ENCODE data around the gene P2RY13. TPM values are rescaled to one million over a fixed set of nuclear protein-coding genes. Genes with fewer than 3 reads are reported as not detected.

Gene P2RY13
- not detected for polyA plus RNA-seq (2013, experiment 1 of 2; ENCODE audit: insufficient read length)
- polyA plus RNA-seq (2013, experiment 2 of 2; ENCODE audit: insufficient read length), result not detected

DNA sequence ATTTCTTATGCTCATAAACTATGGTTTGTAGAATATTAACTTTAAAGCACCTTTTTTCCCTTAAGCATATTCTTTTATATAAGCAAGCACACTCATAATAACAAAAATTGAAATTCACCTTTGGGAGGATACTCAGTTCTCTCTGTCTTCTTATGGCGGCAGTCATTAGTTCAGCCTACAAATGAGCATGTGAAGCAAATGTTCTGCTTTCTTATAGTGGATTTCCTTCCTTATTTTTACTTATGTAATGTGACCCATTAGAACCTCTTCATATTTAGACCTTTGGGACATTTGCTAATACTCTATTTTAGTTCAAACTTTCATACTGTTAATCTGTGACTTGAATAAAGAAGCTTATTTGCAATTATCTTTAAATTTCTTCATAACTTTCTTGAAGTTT is at the start of gene P2RY13:
Gene P2RY13 (minus strand): TSS at position 187 of the 400 bp plus-strand sequence. CDS start 21 bp downstream, at position 166.
- DNase-seq, result no peak

GRCh38 chr3:151377768-151378385 is 48.5 kb upstream of the P2RY13 start:
- DNase-seq, result no peak

- DNase-seq, result peak; percentile 51
Measured at GRCh38 chr3:151372063-151372820, 42.9 kb upstream of the P2RY13 start.

DNA sequence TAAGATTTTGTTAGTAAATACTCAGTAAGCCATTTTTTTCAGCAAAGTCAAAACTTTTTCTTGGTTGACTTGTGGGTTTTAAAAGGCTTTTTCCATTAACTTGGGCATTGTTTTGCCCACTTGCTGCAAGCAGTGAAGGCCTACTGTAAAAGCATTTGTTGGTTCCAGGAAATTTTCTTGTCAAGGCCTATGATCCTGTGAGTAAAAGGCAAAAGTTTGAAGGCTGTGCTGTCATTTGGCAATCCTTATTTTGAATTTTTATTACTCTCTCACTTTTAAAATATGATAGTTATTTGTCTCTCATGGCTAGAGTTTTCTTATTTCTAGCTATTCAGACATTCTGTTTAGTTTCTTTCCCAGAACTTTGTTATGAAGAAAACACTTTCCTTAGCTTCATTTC is 42.2 kb upstream of the P2RY13 start:
- DNase-seq, result peak; percentile 37

DNA sequence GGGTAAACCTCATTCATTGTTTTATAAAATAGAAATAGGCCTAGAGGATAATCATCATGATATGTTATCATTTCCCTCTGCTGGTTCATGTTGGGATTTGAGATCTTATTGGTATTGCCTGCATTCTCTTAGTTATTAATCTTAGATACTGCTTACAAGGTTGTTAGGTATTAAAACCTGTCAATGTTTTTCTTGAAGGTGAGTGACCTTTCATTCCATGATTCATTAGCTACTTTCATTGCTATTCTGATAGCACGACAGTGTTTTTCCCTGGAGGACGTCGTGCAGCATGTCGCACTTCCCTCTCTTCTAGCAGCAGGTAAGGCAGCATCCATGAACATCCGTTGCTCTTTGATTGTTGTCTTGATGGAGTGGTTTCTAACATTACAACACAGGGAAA is 38.1 kb upstream of the P2RY13 start:
- DNase-seq, result no peak

GRCh38 chr3:151366993-151367392 is 37.6 kb upstream of the P2RY13 start:
- no peak for DNase-seq

- DNase-seq, result peak; percentile 51
Measured at GRCh38 chr3:151362751-151363174, 33.4 kb upstream of the P2RY13 start.

- no peak for DNase-seq
Measured at GRCh38 chr3:151357463-151357850, 28.1 kb upstream of the P2RY13 start.

GRCh38 chr3:151356794-151357462 is 27.6 kb upstream of the P2RY13 start:
- DNase-seq, result no peak

DNA sequence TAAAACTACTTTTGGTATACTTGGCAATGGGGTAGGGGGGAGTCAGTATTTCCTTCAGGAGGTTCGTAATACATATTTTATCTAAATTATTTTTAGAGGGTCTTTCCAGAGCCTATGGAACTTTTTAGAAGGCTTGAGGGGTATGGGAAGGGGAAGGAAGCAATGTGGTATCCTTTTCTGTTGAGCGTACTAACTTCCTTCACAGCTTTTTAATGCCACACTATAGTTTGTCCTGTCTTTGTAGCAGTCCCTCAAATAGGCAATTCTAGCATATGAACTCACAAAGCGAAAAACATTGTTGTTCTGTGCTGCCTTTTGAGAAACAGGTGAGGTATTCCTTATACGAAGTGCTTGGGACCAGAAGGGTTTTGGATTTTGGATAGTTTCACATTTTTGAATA is 22.3 kb upstream of the P2RY13 start:
- DNase-seq, result no peak

GRCh38 chr3:151351219-151351618 is 21.9 kb upstream of the P2RY13 start:
- no peak for DNase-seq

DNA sequence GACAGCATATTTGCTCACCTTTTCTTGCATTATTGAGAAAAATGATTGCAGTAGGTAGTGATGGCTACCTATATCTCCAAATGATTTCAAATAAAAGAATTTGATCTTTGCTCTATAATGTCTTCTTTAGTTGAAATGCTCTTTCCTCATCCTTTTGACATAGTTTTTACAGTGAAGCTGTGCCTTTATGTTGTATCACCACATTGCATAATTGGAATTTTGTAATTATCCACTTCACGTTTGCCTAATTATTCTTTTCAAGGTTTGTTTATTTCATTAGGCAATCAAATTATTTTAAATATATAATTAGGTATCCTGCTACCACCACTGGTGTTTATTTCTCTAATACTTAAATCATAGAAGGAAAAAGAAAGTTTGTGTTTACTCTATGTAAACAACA is 21.3 kb upstream of the P2RY13 start:
- DNase-seq, result no peak

DNA sequence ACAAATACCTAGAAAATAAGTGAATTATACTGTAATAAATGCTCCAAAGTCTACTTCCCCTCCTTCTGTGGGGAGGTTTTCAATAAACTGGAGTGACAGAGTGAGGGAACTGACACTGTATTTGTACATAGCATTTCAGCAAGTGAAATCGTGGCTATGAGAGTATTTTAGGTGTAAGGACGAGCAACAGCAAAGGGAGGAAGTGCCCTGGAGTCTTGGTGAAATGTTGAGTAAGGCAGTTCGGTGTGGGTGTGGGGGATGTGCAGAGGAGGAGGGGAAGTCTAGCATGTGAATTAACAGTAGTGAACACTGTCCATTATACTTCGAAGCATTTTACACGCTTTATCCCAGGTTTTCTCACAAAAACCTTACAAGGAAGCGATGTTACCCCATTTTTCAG is 18.1 kb upstream of the P2RY13 start:
- no peak for DNase-seq

- DNase-seq, result no peak
Measured at GRCh38 chr3:151346292-151346691, 16.9 kb upstream of the P2RY13 start.

DNA sequence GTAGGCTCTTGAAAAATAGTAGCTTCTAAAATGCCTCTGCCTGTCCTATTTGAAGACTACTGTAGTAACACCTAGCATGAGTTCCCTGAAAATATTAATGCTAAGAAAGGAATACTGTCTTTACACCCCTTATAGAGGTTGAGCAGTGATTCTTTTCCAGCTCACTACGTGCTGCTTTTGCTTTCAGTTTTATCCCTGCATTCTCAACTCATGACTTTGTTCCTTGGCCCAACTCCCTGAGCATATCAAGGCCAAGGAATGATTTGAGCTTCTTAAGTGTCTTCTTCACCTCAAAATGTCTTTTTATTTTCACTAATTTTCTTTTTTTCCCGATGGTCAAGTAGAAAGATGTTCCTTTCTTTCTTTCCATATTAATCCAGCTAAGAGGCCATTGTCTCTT is 16.5 kb upstream of the P2RY13 start:
- DNase-seq, result peak; percentile 72

- no peak for DNase-seq
Measured at GRCh38 chr3:151331696-151332095, 2.3 kb upstream of the P2RY13 start.

DNA sequence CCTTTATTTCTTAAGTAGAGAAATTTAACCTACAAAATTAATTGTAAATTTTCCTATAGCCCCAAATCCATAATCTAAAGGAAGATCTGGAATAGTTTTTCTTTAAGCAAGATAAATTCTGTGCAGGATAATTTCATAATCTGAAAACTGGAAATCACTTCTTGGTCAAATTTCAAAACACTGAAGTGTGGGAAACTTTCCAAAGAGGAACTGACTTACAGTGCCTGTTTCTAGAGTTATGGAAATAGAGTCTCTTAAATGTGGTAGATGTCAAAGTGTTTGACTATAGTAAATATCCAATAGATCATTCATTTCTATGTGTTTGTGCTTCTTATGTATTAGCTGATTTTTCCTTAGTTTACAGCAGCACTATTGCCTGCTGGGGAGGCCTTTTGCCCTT is 1.6 kb upstream of the P2RY13 start:
- no peak for DNase-seq

- no peak for DNase-seq
Measured at GRCh38 chr3:151330379-151330778, 1.0 kb upstream of the P2RY13 start.

GRCh38 chr3:151328298-151328995 is 902 bp downstream of the P2RY13 start:
- no peak for DNase-seq

GRCh38 chr3:151327571-151328198 is 1.7 kb downstream of the P2RY13 start:
- peak; percentile 24 for DNase-seq

- no peak for DNase-seq
Measured at GRCh38 chr3:151322511-151322910, 6.8 kb downstream of the P2RY13 start.

- DNase-seq, result no peak
Measured at GRCh38 chr3:151321526-151321925, 7.8 kb downstream of the P2RY13 start.
